ENCODE data around the gene OGA. TPM values are rescaled to one million over a fixed set of nuclear protein-coding genes. Genes with fewer than 3 reads are reported as not detected.

Gene OGA
- total and polyA plus RNA-seq, 2 of the 8 experiments (the other 6 are each of a cell fraction or from before 2014, with no cell fraction given) = 31.2 to 107 TPM

DNA sequence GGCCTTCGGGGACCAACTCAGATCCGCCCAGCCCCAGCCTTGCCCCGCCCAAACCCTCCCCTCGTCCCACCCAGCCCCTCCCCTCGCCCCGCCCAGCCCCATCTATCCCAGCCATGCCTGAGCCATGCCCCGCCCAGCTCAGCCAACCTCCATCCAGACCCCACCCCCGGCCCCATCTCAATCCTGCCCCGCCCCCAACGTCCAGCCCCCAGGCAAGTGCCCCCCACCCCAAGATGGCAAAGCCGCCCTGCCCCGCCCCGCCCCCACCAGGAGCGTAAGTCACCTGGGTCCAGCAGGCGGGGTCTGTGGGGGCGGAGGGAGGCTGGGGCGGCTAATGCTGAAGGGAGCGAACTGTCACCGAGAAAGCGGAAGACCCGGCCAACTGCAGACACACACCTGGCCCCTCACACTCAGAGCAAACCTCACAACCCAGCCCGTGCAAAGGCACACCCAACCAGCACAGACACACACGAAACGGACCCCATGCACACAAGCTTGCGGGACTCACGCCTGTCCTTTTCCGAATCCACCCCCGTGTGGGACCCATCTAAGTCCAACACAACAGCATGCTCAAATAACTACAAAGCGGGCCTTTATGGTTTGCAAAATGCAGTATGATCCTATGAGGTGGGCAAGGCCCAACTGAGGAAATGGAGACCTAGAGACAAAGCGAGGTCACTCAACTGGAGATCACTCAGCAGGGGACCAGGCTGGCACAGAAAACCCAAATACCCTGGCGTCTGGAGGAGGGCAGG is 11.5 kb upstream of the OGA start:
- Histone ChIP-seq H3K27ac (ENCODE audit: low read depth, low read length) (no peak overlapping the region), H4K20me1 (replicated peaks in 1 of 2; ENCODE audit: control insufficient read depth in 1 of 2, insufficient read depth in 2 of 2, low read length in 2 of 2) (peaks cover 4 to 17% of the 10 kb centered on the region in 2 experiments), H2BK120ac (replicated peaks; ENCODE audit: low read depth, low read length) (no peak overlapping the region), H3K36me3 (ENCODE audit: control insufficient read depth in 2 of 4, insufficient read depth in 4 of 4, low read length in 3 of 4) (no peaks in the 10 kb centered on the region; a peak in 1 of 8 replicates), H3K9ac (replicated peaks in 1 of 4; ENCODE audit: extremely low read depth in 1 of 4, low read depth in 3 of 4, low read length in 3 of 4) (no peak overlapping the region), H3K23ac (ENCODE audit: insufficient read length) (no peak overlapping the region), H3K23me2 (ENCODE audit: low read depth, low read length) (peaks cover 12% of the 10 kb centered on the region), H2AK5ac (ENCODE audit: low read depth, low read length) (no peak overlapping the region), H2BK12ac (ENCODE audit: low read depth, low read length) (no peak overlapping the region), H2BK5ac (ENCODE audit: low read depth, low read length) (no peak overlapping the region), H3K79me2 (ENCODE audit: control insufficient read depth in 1 of 2, insufficient read depth in 2 of 2, low read length in 2 of 2) (no peaks in the 10 kb centered on the region), H3K79me1 (ENCODE audit: low read depth, low read length) (peaks cover 2% of the 10 kb centered on the region; the same call in 1 of the 2 replicates), H4K8ac (ENCODE audit: extremely low read depth, insufficient read depth, low read length) (no peak overlapping the region; the same call in 1 of the 2 replicates), H2BK20ac (ENCODE audit: low read length) (no peak overlapping the region), H3K4me3 (ENCODE audit: extremely low read depth in 1 of 4, insufficient read depth in 2 of 4, low read depth in 3 of 4, low read length in 4 of 4) (peak overlapping the region; percentile 44 to 66 (median 48); a peak in 6 of 8 replicates), H4K5ac (ENCODE audit: insufficient read length, low read depth, low read length) (no peak overlapping the region), H3K18ac (ENCODE audit: extremely low read depth, low read length) (no peak overlapping the region), H3K4me2 (ENCODE audit: insufficient read depth in 1 of 2, low read depth in 2 of 2, low read length in 2 of 2) (peak overlapping the region; percentile 87 to 94), H3K4me1 (replicated peaks in 1 of 4; ENCODE audit: control insufficient read depth in 3 of 4, insufficient read depth in 4 of 4, low read length in 3 of 4) (peaks cover 7 to 21% (median 15%) of the 10 kb centered on the region in 4 experiments), H3K27me3 (replicated peaks in 1 of 4; ENCODE audit: control insufficient read depth in 3 of 4, extremely low read depth in 1 of 4, insufficient read depth in 3 of 4, low read length in 3 of 4) (no peaks in the 10 kb centered on the region), H3K4ac (replicated peaks; ENCODE audit: insufficient read length, low read depth, low read length) (no peak overlapping the region), H4K91ac (replicated peaks; ENCODE audit: insufficient read length, low read length) (no peak overlapping the region), H2BK15ac (ENCODE audit: low read length) (no peak overlapping the region), H2AFZ (ENCODE audit: low read length) (no peak overlapping the region), H3K14ac (ENCODE audit: insufficient read length) (no peak overlapping the region), H3K9me3 (ENCODE audit: insufficient read depth in 2 of 2, low read depth in 1 of 2, low read length in 1 of 2) (no peaks in the 10 kb centered on the region), H3K56ac (replicated peaks; ENCODE audit: insufficient read length, low read depth, low read length) (no peak overlapping the region)
- WGBS, 2 experiments (ENCODE audit: extremely low coverage in 1 of 2, insufficient coverage in 1 of 2, insufficient read length in 1 of 2, insufficient replicate concordance in 2 of 2, low coverage in 1 of 2, low lambda C conversion rate in 2 of 2, missing lambda C conversion rate in 1 of 2) = 12% methylated on average over 12 of the region's 31 CpGs; no CpG with 5 or more reads in 1 of the 2 experiments
- DNase-seq (ENCODE audit: low read depth in 1 of 2, low spot score in 2 of 2) (peak in 1 of 2 experiments; percentile 78), FAIRE-seq (no peak)
- CTCF ChIA-PET (ENCODE audit: partially characterized antibody) = interaction anchor here (0.8 to 4.3 kb wide), 3 partner anchors 11 to 604 kb away, joined by 3 to 24 read pairs (median 4); no protein-coding TSS in a partner anchor
- TF ChIP-seq RAD21 (IDR thresholded peaks at IDR 0.05 in 1 of 2, conservative IDR thresholded peaks at IDR 0.05 in 1 of 2; ENCODE audit: low read depth in 2 of 2, low read length in 2 of 2) = no peak
- TF ChIP-seq SAP30 (IDR thresholded peaks at IDR 0.05; ENCODE audit: insufficient read depth, insufficient replicate concordance, low read length) = peak; percentile 92
- peak in 1 of 2 experiments; percentile 62; a peak in 1 of 4 replicates for TF ChIP-seq SIN3A (conservative IDR thresholded peaks at IDR 0.05 in 1 of 2, IDR thresholded peaks at IDR 0.05 in 1 of 2; ENCODE audit: low read depth in 1 of 2, low read length in 2 of 2)
- POLR2A ChIA-PET (ENCODE audit: partially characterized antibody) = interaction anchor here (0.6 to 9.8 kb wide), 4 partner anchors 11 to 285 kb away, joined by 3 to 100 read pairs (median 8); partner anchors contain the start of gene OGA

Measured in H1 (cell line).